Peyer's patch (tissue), 4 donors: ENCODE measurements around the gene TEF.

Source experiments
- CTCF ChIP-seq, 6 experiments: fragments of 450-650 bp in 4 of 6; fragments of 200-600 bp in 2 of 6; sonication (generic) in 1 of 6; IDR thresholded peaks; one replicate each; pipeline ENCODE4 v1.5.1; 2017 to 2019; ENCODE audit warnings: antibody characterized with exemption in 6 of 6, mild to moderate bottlenecking in 3 of 6, moderate library complexity in 1 of 6
- POLR2A ChIP-seq, 2 donors: fragments of 450-650 bp; IDR thresholded peaks; one replicate each; pipeline ENCODE4 v1.5.1; 2017; ENCODE audit warnings: antibody characterized with exemption in 2 of 2, mild to moderate bottlenecking in 2 of 2, moderate library complexity in 2 of 2

- no peak for TF ChIP-seq CTCF (IDR thresholded peaks at IDR 0.05)
- TF ChIP-seq POLR2A (IDR thresholded peaks at IDR 0.05) = peak; percentile 37 to 55
These were observed 781 bp upstream of the TEF start for GRCh38 chr22:41380993-41381328.
